Pancreas (tissue), 10 donors: Measurements from ENCODE around the gene ITPRIPL1. TPM values are rescaled to one million over a fixed set of nuclear protein-coding genes. Genes with fewer than 3 reads are reported as not detected.

Experiments used
- ATAC-seq, 4 donors: fragments of 200-7000 bp; cut with Tn5 transposase; one replicate each; pipeline versions ENCODE4 v1.8.0 to v1.9.1; 2020; ENCODE audit warnings: mild to moderate bottlenecking in 4 of 4, moderate library complexity in 4 of 4
- DNase-seq, 6 donors: peaks; one replicate each; pipeline ENCODE4 v3.0.0-alpha.2; 2020
- FAIRE-seq: peaks from 2 replicates; lab custom pipeline; 2012; peaks lifted over from hg19 to GRCh38; lab: Jason Lieb, UNC
- H3K27ac ChIP-seq, 4 donors: fragments of 200-600 bp; sonication (generic); 1 replicate in 3 of 4; 2 replicates in 1 of 4; pipeline versions ENCODE4 v1.5.0 to v1.8.0; 2020
- H3K27me3 ChIP-seq, 4 donors: fragments of 200-600 bp; one replicate each; pipeline ENCODE4 v1.8.0; 2021
- H3K36me3 ChIP-seq, 3 donors: fragments of 200-600 bp; sonication (generic) in 1 of 3; one replicate each; pipeline versions ENCODE4 v1.5.0 to v1.8.0; 2020 to 2021
- H3K4me1 ChIP-seq, 3 donors: fragments of 200-600 bp; one replicate each; pipeline ENCODE4 v1.8.0; 2021
- H3K4me3 ChIP-seq, 4 donors: fragments of 200-600 bp; sonication (generic) in 2 of 4; one replicate each; pipeline versions ENCODE4 v1.5.0 to v1.8.0; 2020 to 2021
- H3K9me3 ChIP-seq, 4 donors: fragments of 200-600 bp; one replicate each; pipeline ENCODE4 v1.8.0; 2021
- WGBS, 2 donors: extraction: QIAGEN DNeasy Blood & Tissue Kit; methylation state at CpG; one replicate each; pipeline ENCODE4 v1.1.7; 2013; 5-methylcytosine and 5-hydroxymethylcytosine counted together
- intact Hi-C, 3 donors: fragments of 100-400 bp; cut with DNase I; formaldehyde crosslinking; loops; one replicate each; pipeline versions ENCODE4 v1.11.1 to v1.14.2; 2022
- polyA plus RNA-seq, 2 donors: library from polyadenylated mRNA; stranded (reverse); fragments of 200-250 nt; gene quantifications; one replicate each; pipeline ENCODE4 v1.2.3, GENCODE V29; 2013
- total RNA-seq, 6 donors: library from RNA; stranded (reverse); fragmentation: NEBNext Ultra II Directional in 4 of 6; extraction: Animal tissue kit (Norgen Biotek cat#: 25700) in 4 of 6; gene quantifications; one replicate each; pipeline versions ENCODE4 v1.2.1 to v1.2.4, GENCODE V29; 2021 to 2023
- TF ChIP-seq, protein P1 (sequence below), 4 donors: fragments of 200-600 bp; sonication (generic) in 3 of 4; IDR thresholded peaks; one replicate each; pipeline versions ENCODE4 v1.5.0 to v1.8.0; 2021; ENCODE audit warnings: antibody characterized with exemption in 4 of 4
- donor health status: healthy with polysubstance abuse.
- donor health status: DM: no; HTN: no; CAD: no; lungs with moderate emphysema.
- donor health status: DM: no; HTN: no; CAD: no.
- donor health status: control.
- donor health status: control.
- donor health status: Bipolar disorder and iron deficiency.
- donor health status: DM: yes; HTN: yes; CAD: no.
- donor health status: DM: no; HTN: no; CAD: no.
- donor health status: DM: no; HTN: no; CAD: no.
- donor health status: DM: yes; HTN: yes; CAD: no.

Gene ITPRIPL1
- total and polyA plus RNA-seq, 8 donors = 0.38 to 1.4 (median 0.54) TPM

- H3K36me3 ChIP-seq = no peaks in the 10 kb centered on the region
- DNase-seq (no peak), FAIRE-seq (no peak), ATAC-seq (no peak)
- no peak overlapping the region for H3K4me3 ChIP-seq
- no peak overlapping the region for H3K27ac ChIP-seq
- no peaks in the 10 kb centered on the region for H3K27me3 ChIP-seq
- no peaks in the 10 kb centered on the region for H3K9me3 ChIP-seq
- 93 to 94% methylated on average over 14 of the region's 14 CpGs for WGBS, 2 donors
- TF ChIP-seq, protein P1, sequence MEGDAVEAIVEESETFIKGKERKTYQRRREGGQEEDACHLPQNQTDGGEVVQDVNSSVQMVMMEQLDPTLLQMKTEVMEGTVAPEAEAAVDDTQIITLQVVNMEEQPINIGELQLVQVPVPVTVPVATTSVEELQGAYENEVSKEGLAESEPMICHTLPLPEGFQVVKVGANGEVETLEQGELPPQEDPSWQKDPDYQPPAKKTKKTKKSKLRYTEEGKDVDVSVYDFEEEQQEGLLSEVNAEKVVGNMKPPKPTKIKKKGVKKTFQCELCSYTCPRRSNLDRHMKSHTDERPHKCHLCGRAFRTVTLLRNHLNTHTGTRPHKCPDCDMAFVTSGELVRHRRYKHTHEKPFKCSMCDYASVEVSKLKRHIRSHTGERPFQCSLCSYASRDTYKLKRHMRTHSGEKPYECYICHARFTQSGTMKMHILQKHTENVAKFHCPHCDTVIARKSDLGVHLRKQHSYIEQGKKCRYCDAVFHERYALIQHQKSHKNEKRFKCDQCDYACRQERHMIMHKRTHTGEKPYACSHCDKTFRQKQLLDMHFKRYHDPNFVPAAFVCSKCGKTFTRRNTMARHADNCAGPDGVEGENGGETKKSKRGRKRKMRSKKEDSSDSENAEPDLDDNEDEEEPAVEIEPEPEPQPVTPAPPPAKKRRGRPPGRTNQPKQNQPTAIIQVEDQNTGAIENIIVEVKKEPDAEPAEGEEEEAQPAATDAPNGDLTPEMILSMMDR (IDR thresholded peaks at IDR 0.05) = no peak
- no peaks in the 10 kb centered on the region for H3K4me1 ChIP-seq
- intact Hi-C loops = no loop called here
These were observed 16.5 kb downstream of the ITPRIPL1 start for GRCh38 chr2:96341641-96342040.

GRCh38 chr2:96342085-96342484 is 17.0 kb downstream of the ITPRIPL1 start:
- H3K9me3 ChIP-seq = no peaks in the 10 kb centered on the region
- WGBS, 2 donors = 67 to 70% methylated on average over 6 of the region's 6 CpGs
- H3K36me3 ChIP-seq = no peaks in the 10 kb centered on the region
- ATAC-seq (peak in 2 of 4 donors; percentile 49 to 76), DNase-seq (no peak), FAIRE-seq (no peak)
- intact Hi-C loops = no loop called here
- no peaks in the 10 kb centered on the region for H3K27me3 ChIP-seq
- no peak overlapping the region for H3K27ac ChIP-seq
- no peak overlapping the region for H3K4me3 ChIP-seq
- TF ChIP-seq, protein P1 (IDR thresholded peaks at IDR 0.05) = no peak
- no peaks in the 10 kb centered on the region for H3K4me1 ChIP-seq

DNA sequence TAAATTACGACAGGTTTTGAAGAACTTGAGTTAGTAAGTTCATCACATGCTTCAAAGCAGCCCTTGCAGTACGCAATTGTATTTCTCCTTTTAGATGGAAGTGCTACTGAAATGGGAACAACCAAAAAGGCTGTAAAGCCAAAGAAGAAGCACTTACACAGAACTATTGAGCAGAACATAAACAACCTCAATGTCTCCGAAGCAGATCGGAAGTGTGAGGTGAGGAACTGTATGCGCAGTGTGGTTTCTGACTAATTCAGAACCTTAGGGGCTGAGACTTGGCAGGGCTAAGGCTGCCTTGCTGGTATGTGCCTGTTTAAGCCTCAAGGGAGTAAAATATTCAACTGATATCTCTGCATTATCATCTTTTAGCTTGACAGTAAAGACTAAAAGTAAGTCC is 18.9 kb downstream of the ITPRIPL1 start:
- Histone ChIP-seq H3K4me3 (no peak overlapping the region), H3K36me3 (no peaks in the 10 kb centered on the region), H3K4me1 (no peaks in the 10 kb centered on the region), H3K27ac (no peak overlapping the region), H3K9me3 (no peaks in the 10 kb centered on the region), H3K27me3 (no peaks in the 10 kb centered on the region)
- TF ChIP-seq, protein P1 (IDR thresholded peaks at IDR 0.05) = no peak
- FAIRE-seq (no peak), ATAC-seq (peak in 2 of 4 donors; percentile 63 to 72), DNase-seq (no peak)
- intact Hi-C loops = no loop called here
- 95 to 96% methylated on average over 5 of the region's 5 CpGs for WGBS, 2 donors

- WGBS, 2 donors = 80 to 84% methylated on average over 4 of the region's 4 CpGs
- Histone ChIP-seq H3K9me3 (no peaks in the 10 kb centered on the region), H3K36me3 (no peaks in the 10 kb centered on the region), H3K27ac (no peak overlapping the region), H3K27me3 (no peaks in the 10 kb centered on the region), H3K4me3 (no peak overlapping the region), H3K4me1 (no peaks in the 10 kb centered on the region)
- TF ChIP-seq, protein P1 (IDR thresholded peaks at IDR 0.05) = no peak
- no peak for DNase-seq
- FAIRE-seq = no peak
- intact Hi-C loops = no loop called here
- ATAC-seq = peak in 2 of 4 donors; percentile 13 to 29
These were observed 20.3 kb downstream of the ITPRIPL1 start for GRCh38 chr2:96345438-96345837.

- Histone ChIP-seq H3K36me3 (no peaks in the 10 kb centered on the region), H3K27me3 (no peaks in the 10 kb centered on the region), H3K4me3 (no peak overlapping the region), H3K9me3 (no peaks in the 10 kb centered on the region), H3K4me1 (no peaks in the 10 kb centered on the region), H3K27ac (no peak overlapping the region)
- FAIRE-seq (no peak), DNase-seq (no peak), ATAC-seq (no peak)
- intact Hi-C loops = no loop called here
- 94 to 96% methylated on average over 6 of the region's 6 CpGs for WGBS, 2 donors
- TF ChIP-seq, protein P1 (IDR thresholded peaks at IDR 0.05) = no peak
These were observed 20.8 kb downstream of the ITPRIPL1 start for GRCh38 chr2:96345868-96346462.
